ENCODE data around the gene TENM3. TPM values are rescaled to one million over a fixed set of nuclear protein-coding genes. Genes with fewer than 3 reads are reported as not detected.

TENM3 gene
- total RNA-seq, 1 experiment from 2014 or later, result 34.1 TPM

DNA sequence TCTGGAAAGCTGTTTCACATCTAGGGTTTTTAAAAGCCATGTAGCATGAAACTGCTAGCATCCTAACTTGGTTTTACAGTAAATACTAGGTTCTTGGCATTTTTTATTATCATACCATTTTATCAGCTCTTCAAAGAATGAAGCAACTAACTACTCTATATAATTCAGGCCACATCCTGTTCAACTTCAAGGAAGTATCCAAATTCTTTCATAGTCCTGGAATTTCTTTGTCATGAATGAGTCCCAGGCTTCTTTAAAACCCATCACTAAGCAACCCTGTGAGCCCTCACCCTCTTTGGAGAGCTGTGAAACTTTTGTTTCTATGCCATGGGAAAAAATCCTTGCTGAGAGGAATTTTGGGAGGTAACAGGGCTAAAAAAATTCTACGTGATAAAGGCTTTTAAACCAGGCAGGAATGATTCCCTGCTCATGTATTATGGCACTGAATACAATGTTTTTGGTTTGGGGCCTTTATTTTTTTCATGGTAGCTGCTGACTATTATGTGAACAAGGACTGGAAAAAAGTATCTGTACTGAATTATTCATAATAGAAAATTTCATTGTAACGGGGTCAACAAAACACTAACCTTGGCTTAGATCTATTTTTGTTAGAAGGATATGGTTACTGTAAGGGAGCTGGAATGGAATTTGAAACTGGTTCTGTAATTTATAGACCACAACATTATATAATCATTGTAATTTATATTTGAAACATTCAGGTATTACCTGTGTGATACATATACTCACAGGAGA lies 509.1 kb downstream of the TENM3 start:
- no peaks in the 10 kb centered on the region for H3K9me3 Mint-ChIP-seq (ENCODE audit: unreplicated experiment)
- peaks cover 11% of the 10 kb centered on the region for H3K4me1 Mint-ChIP-seq (ENCODE audit: insufficient read depth, unreplicated experiment)
- TF ChIP-seq, protein P1, sequence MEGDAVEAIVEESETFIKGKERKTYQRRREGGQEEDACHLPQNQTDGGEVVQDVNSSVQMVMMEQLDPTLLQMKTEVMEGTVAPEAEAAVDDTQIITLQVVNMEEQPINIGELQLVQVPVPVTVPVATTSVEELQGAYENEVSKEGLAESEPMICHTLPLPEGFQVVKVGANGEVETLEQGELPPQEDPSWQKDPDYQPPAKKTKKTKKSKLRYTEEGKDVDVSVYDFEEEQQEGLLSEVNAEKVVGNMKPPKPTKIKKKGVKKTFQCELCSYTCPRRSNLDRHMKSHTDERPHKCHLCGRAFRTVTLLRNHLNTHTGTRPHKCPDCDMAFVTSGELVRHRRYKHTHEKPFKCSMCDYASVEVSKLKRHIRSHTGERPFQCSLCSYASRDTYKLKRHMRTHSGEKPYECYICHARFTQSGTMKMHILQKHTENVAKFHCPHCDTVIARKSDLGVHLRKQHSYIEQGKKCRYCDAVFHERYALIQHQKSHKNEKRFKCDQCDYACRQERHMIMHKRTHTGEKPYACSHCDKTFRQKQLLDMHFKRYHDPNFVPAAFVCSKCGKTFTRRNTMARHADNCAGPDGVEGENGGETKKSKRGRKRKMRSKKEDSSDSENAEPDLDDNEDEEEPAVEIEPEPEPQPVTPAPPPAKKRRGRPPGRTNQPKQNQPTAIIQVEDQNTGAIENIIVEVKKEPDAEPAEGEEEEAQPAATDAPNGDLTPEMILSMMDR (IDR thresholded peaks at IDR 0.05; ENCODE audit: unreplicated experiment), result no peak
- no peaks in the 10 kb centered on the region for H3K27me3 Mint-ChIP-seq (ENCODE audit: insufficient read depth, unreplicated experiment)
- H3K36me3 Mint-ChIP-seq (ENCODE audit: insufficient read depth, unreplicated experiment), result peaks cover 25% of the 10 kb centered on the region
- POLR2A ChIA-PET, result interaction anchor here (0.7 kb wide), 1 partner anchor 10 kb away, joined by 3 read pairs; no protein-coding TSS in a partner anchor
- no peak overlapping the region for H3K27ac Mint-ChIP-seq (ENCODE audit: low read depth, unreplicated experiment)
- H3K4me3 Mint-ChIP-seq (ENCODE audit: unreplicated experiment), result no peak overlapping the region
- CTCF ChIA-PET, result no interaction called here
- no TSS peak for BruUV-seq (replicated peaks)
- intact Hi-C loops (cut with micrococcal nuclease), result no loop called here
- no peak for DNase-seq (ENCODE audit: unreplicated experiment)

DNA sequence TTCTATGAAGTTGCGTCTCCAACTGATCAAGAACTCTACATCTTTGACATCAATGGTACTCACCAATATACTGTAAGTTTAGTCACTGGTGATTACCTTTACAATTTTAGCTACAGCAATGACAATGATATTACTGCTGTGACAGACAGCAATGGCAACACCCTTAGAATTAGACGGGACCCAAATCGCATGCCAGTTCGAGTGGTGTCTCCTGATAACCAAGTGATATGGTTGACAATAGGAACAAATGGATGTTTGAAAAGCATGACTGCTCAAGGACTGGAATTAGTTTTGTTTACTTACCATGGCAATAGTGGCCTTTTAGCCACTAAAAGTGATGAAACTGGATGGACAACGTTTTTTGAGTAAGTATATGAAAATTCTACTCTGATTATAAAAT lies 511.7 kb downstream of the TENM3 start:
- POLR2A ChIA-PET, result no interaction called here
- CTCF ChIA-PET, result interaction anchor here (0.6 kb wide), 1 partner anchor 482 kb away, joined by 3 read pairs; no protein-coding TSS in a partner anchor
- no peak overlapping the region for H3K27ac Mint-ChIP-seq (ENCODE audit: low read depth, unreplicated experiment)

DNA sequence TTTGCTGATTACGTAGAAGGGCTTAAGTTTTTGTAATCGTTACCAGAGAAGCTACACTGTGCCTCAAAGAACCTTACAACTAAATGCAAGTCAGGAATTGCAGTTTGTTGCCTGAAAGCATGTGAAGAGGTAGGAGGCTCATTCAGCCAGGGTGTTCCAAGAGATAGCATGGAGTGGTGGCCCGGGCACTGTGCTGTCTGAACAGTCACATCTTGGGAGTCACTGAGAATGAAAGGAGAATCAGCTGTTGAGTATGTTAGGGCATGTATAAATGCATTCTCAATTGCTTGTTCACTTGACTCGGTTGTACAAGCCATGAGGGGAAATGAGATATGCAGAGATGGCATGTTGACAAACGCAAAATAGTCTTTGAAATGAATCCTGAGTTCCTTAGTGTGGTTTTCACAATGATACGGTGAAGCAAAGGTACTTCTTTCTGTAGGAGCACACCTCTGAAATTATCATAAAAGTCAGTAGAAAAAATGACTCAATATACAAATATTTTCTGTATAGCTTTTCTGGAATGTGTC lies 513.0 kb downstream of the TENM3 start:
- ChIA-PET CTCF (interaction anchor here (0.7 kb wide), 1 partner anchor 78 kb away, joined by 3 read pairs; no protein-coding TSS in a partner anchor), POLR2A (no interaction called here)
- intact Hi-C loops (cut with micrococcal nuclease), result no loop called here
- Mint-ChIP-seq H3K4me1 (ENCODE audit: insufficient read depth, unreplicated experiment) (no peaks in the 10 kb centered on the region), H3K36me3 (ENCODE audit: insufficient read depth, unreplicated experiment) (peaks cover 27% of the 10 kb centered on the region), H3K9me3 (ENCODE audit: unreplicated experiment) (no peaks in the 10 kb centered on the region), H3K27ac (ENCODE audit: low read depth, unreplicated experiment) (no peak overlapping the region), H3K27me3 (ENCODE audit: insufficient read depth, unreplicated experiment) (no peaks in the 10 kb centered on the region), H3K4me3 (ENCODE audit: unreplicated experiment) (no peak overlapping the region)
- DNase-seq (ENCODE audit: unreplicated experiment), result no peak
- no TSS peak for BruUV-seq (replicated peaks)
- TF ChIP-seq, protein P1 (IDR thresholded peaks at IDR 0.05; ENCODE audit: unreplicated experiment), result no peak

More for the DNA sequence above, 511.7 kb downstream of the TENM3 start:
- H3K36me3 Mint-ChIP-seq (ENCODE audit: insufficient read depth, unreplicated experiment), result peaks cover 27% of the 10 kb centered on the region
- H3K4me3 Mint-ChIP-seq (ENCODE audit: unreplicated experiment), result no peak overlapping the region
- no TSS peak for BruUV-seq (replicated peaks)
- intact Hi-C loops (cut with micrococcal nuclease), result no loop called here
- DNase-seq (ENCODE audit: unreplicated experiment), result no peak
- H3K9me3 Mint-ChIP-seq (ENCODE audit: unreplicated experiment), result no peaks in the 10 kb centered on the region
- H3K4me1 Mint-ChIP-seq (ENCODE audit: insufficient read depth, unreplicated experiment), result peaks cover 5% of the 10 kb centered on the region
- TF ChIP-seq, protein P1 (IDR thresholded peaks at IDR 0.05; ENCODE audit: unreplicated experiment), result no peak
- no peaks in the 10 kb centered on the region for H3K27me3 Mint-ChIP-seq (ENCODE audit: insufficient read depth, unreplicated experiment)

DNA sequence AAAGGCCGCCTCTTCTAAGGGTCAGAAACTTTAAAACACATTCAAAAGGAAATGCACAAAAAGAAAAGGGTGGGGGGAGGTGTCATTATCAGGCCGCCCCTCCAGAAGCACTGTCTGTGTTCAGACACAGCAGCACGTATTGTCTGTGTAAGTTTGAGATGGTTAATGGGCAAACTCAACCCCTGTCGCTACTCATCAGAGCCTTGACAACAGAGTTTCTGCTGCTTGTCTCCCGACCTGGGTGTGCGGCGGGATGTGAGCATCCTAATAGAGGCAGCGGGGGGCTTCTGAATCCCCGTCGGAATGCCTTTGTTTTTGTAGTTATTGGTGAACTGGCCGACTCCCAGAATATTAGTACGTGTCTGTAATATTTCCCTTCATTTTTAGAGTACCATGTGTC lies 515.1 kb downstream of the TENM3 start:
- CTCF ChIA-PET, result interaction anchor here (0.6 kb wide), 1 partner anchor 288 kb away, joined by 3 read pairs; no protein-coding TSS in a partner anchor
- DNase-seq (ENCODE audit: unreplicated experiment), result no peak
- TF ChIP-seq, protein P1 (IDR thresholded peaks at IDR 0.05; ENCODE audit: unreplicated experiment), result no peak
- intact Hi-C loops (cut with micrococcal nuclease), result no loop called here
- H3K36me3 Mint-ChIP-seq (ENCODE audit: insufficient read depth, unreplicated experiment), result peaks cover 21% of the 10 kb centered on the region
- no TSS peak for BruUV-seq (replicated peaks)
- H3K4me1 Mint-ChIP-seq (ENCODE audit: insufficient read depth, unreplicated experiment), result no peaks in the 10 kb centered on the region
- no peaks in the 10 kb centered on the region for H3K9me3 Mint-ChIP-seq (ENCODE audit: unreplicated experiment)
- H3K27ac Mint-ChIP-seq (ENCODE audit: low read depth, unreplicated experiment), result no peak overlapping the region
- H3K27me3 Mint-ChIP-seq (ENCODE audit: insufficient read depth, unreplicated experiment), result no peaks in the 10 kb centered on the region
- POLR2A ChIA-PET, result no interaction called here
- no peak overlapping the region for H3K4me3 Mint-ChIP-seq (ENCODE audit: unreplicated experiment)
